GM12892 (cell line): ENCODE data around the gene CDK16.

Experiments
- POLR2A ChIP-seq: IDR thresholded peaks from 2 replicates; pipeline ENCODE4 v1.6.1; 2011; ENCODE audit warnings: low read depth, low read length, control low read depth
- POLR2AphosphoS5 ChIP-seq: IDR thresholded peaks from 2 replicates; pipeline ENCODE4 v1.6.1; 2011; ENCODE audit warnings: low read depth, low read length, control low read depth
- TAF1 ChIP-seq: IDR thresholded peaks from 2 replicates; pipeline ENCODE4 v1.6.1; 2011; ENCODE audit warnings: low read depth, mild to moderate bottlenecking, control low read depth, low read length, borderline replicate concordance

DNA sequence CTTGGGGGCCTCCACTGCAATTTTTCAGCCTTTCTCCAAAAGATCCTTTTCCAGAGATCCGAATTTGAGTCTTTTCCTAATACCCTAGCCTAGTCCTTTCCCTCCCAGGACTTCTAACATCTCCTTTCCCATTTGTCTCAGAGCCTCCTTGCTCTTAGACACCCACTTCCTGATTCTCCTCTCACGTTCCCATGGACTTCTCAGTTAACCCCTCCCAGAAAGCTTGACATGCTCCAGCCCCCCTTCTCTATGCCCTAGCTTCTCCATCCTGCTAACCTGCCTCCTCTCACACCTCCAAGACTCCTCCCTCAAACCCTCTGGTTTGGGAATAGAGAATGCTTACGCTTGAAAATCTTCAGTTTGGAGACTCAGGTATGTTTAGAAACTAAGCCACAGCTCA is 22.4 kb upstream of the CDK16 start:
- TF ChIP-seq POLR2AphosphoS5, result no peak
- no peak for TF ChIP-seq POLR2A
- no peak for TF ChIP-seq TAF1
